Sigmoid colon (tissue), 4 donors: ENCODE results near the gene IRX6.

Source experiments
- CTCF ChIP-seq, 4 experiments: fragments of 450-650 bp in 3 of 4; fragments of 200-600 bp in 1 of 4; IDR thresholded peaks; one replicate each; pipeline ENCODE4 v1.5.1; 2016 to 2019; ENCODE audit warnings: antibody characterized with exemption in 4 of 4, mild to moderate bottlenecking in 3 of 4, moderate library complexity in 2 of 4
- EP300 ChIP-seq, 4 donors: sonication (generic); formaldehyde crosslinking; IDR thresholded peaks; one replicate each; pipeline ENCODE4 v1.6.1; 2017; ENCODE audit warnings: antibody characterized with exemption in 4 of 4
- POLR2AphosphoS5 ChIP-seq, 4 donors: sonication (generic); formaldehyde crosslinking; IDR thresholded peaks; one replicate each; pipeline ENCODE4 v1.6.1; 2017; ENCODE audit warnings: antibody characterized with exemption in 4 of 4

- no peak for TF ChIP-seq POLR2AphosphoS5 (IDR thresholded peaks at IDR 0.05)
- no peak for TF ChIP-seq EP300 (IDR thresholded peaks at IDR 0.05)
- no peak for TF ChIP-seq CTCF (IDR thresholded peaks at IDR 0.05)
These were observed 26.0 kb upstream of the IRX6 start for GRCh38 chr16:55297910-55298479.
